D721Med (cell line): ENCODE data around the gene SLC6A6.

Experiments
- DNase-seq: peaks from one replicate; pipeline ENCODE4 v3.0.0; 2011; ENCODE audit warnings: low spot score; ENCODE audit not compliant: insufficient read length
- FAIRE-seq: peaks from 2 replicates; lab custom pipeline; 2011; peaks lifted over from hg19 to GRCh38; lab: Jason Lieb, UNC
- CTCF ChIP-seq: IDR thresholded peaks from 2 replicates; pipeline ENCODE4 v1.5.1; 2012; ENCODE audit warnings: mild to moderate bottlenecking, control low read depth; ENCODE audit not compliant: insufficient read depth; ENCODE audit errors: missing control alignments

The SLC6A6 gene

DNA sequence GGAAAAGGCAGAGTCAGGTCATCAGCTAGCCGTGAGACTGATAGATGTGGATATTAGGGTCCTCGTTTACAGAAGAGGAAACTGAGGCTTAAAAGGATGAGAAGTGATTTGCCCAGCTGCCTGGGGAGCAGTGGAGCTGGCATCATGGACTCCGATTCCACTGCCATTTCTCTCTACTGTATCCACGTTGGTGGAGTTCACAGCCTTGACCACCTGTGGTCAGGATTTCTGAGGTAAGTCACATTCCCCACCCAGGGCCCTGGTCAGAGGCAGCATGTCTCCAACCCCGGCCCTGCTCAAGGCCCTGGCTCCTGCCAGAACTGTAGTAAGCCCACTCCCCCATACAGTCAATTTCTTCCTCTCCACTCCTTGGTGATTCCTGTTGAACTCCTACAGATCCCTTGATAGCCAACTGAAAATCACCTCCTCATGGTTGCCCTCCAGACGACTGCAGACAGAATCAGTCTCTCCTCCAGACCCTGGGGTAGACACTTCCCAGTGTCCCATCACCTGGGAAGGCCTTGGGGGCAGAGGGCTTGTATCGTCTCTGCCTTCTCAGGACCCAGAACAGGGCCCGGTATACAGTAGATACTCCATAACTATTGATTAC is 41.2 kb upstream of the SLC6A6 start:
- DNase-seq (no peak), FAIRE-seq (no peak)
- TF ChIP-seq CTCF = no peak

DNA sequence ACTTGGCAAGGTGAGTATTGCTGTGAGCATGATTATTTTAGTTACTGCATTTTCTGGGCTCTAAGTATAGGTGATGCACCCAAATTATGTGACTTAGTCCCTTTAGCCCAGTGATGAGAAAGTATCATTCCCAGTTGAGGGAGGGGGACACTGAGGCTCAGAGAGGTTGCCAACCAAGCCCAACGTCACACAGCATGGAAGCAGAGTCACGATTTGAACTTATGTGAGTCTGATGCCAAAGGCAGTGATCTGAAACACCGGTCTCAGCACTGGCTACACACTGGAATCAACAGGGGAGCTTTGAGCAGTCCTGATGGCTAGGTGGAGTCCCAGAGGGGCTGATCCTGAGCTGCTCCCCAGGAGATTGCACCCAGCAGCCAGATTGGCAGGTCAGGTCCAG is 39.5 kb upstream of the SLC6A6 start:
- DNase-seq = no peak
- no peak for TF ChIP-seq CTCF
- no peak for FAIRE-seq

- DNase-seq = no peak
- TF ChIP-seq CTCF = no peak
- FAIRE-seq = no peak
These were observed 39.0 kb upstream of the SLC6A6 start for GRCh38 chr3:14363379-14363778.

DNA sequence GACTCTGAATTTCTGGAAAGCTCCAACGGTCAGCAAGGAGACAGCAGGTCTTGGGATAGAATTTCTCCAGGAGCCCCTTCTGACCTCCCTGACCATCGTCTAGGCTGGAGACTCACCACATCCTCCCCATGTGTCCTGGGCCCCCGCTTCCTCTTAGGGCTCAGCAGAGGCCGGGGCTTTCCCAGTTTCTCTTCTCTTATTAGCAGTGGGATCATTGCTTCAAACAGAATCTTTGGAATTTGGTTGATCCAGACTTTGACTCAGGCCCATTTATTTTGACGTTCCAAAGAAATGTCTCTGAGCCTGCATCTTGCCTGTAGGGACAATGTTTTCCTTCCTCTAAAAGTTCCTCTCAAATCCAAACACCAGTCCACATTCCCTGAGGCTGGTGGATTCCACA is 38.4 kb upstream of the SLC6A6 start:
- FAIRE-seq = no peak
- TF ChIP-seq CTCF = no peak
- DNase-seq = no peak

GRCh38 chr3:14364580-14365292 is 37.7 kb upstream of the SLC6A6 start:
- DNase-seq (no peak), FAIRE-seq (no peak)
- no peak for TF ChIP-seq CTCF

DNA sequence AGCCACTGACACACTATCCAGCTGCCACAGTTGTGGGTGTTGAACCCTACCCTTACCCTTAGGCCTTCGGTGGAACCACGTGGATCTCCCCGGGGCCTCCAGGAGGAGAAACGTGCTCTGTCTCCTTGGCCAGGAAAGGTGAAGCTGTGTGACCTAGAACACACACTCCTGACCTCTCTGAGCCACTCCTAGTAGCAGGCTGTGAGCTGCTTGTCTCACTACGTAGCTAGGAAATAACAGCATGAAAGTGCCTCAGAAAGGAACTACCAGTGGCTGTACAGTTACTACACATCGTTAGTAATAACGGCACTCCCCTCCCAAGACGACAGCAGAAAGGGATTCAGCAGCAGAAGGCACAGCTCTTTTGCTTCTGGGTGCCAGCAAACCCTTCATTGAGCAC is 36.2 kb upstream of the SLC6A6 start:
- FAIRE-seq (no peak), DNase-seq (no peak)
- TF ChIP-seq CTCF = no peak
